H1 (cell line): Measurements from ENCODE around the gene PAF1. TPM values are rescaled to one million over a fixed set of nuclear protein-coding genes. Genes with fewer than 3 reads are reported as not detected.

ENCODE experiments used
- ATF3 ChIP-seq: IDR thresholded peaks from 2 replicates; pipeline ENCODE4 v1.6.1; 2011; ENCODE audit warnings: low read depth, mild to moderate bottlenecking, low read length; ENCODE audit not compliant: insufficient read depth
- CBX8 ChIP-seq: fragments of 300-800, 300-1000 bp; sonication (generic); IDR thresholded peaks from 2 replicates; pipeline ENCODE4 v1.7.1; 2016; ENCODE audit warnings: low read depth, low read length, borderline replicate concordance
- CHD1 ChIP-seq: IDR thresholded peaks from 2 replicates; pipeline ENCODE4 v1.6.1; 2012; ENCODE audit warnings: low read depth, low read length, improper control_type of control experiment
- CHD2 ChIP-seq: IDR thresholded peaks from 2 replicates; pipeline ENCODE4 v1.6.1; 2012; ENCODE audit warnings: low read length, improper control_type of control experiment
- CHD7 ChIP-seq: fragments of 300-600 bp; sonication (generic); IDR thresholded peaks from 2 replicates; pipeline ENCODE4 v1.7.1; 2012; ENCODE audit warnings: low read length, moderate library complexity, mild to moderate bottlenecking, inconsistent platforms; ENCODE audit not compliant: insufficient replicate concordance
- POLR2A ChIP-seq, 2 experiments: IDR thresholded peaks; 1 replicate in 1 of 2; 2 replicates in 1 of 2; pipeline ENCODE4 v1.6.1; 2011; ENCODE audit warnings: low read depth in 2 of 2, low read length in 2 of 2, mild to moderate bottlenecking in 2 of 2; ENCODE audit errors: control extremely low read depth in 1 of 2
- POLR2AphosphoS5 ChIP-seq: IDR thresholded peaks from 2 replicates; pipeline ENCODE4 v1.6.1; 2011; ENCODE audit warnings: low read depth, low read length
- SRF ChIP-seq: IDR thresholded peaks from 2 replicates; pipeline ENCODE4 v1.6.1; 2011; ENCODE audit warnings: mild to moderate bottlenecking, low read depth, low read length, moderate library complexity
- YY1 ChIP-seq: IDR thresholded peaks from 2 replicates; pipeline ENCODE4 v1.6.1; 2011; ENCODE audit warnings: low read depth, mild to moderate bottlenecking, low read length
- polyA plus RNA-seq, 7 experiments: library from polyadenylated mRNA; depleted of rRNA in 3 of 7; stranded (reverse) in 5 of 7; unstranded in 2 of 7; fragments of >200 nt in 5 of 7; fragments of 200-250 nt in 2 of 7; gene quantifications; 1 replicate in 5 of 7; 2 replicates in 1 of 7; 4 replicates in 1 of 7; pipeline versions ENCODE4 v1.2.1 to v1.2.3, GENCODE V29; 2011 to 2013; ENCODE audit warnings: missing spikeins in 2 of 7, mixed read lengths in 2 of 7
- total RNA-seq: library from RNA; stranded (reverse); fragmentation: NEBNext Ultra II Directional; extraction: Animal tissue kit (Norgen Biotek cat#: 25700); gene quantifications from 2 replicates; pipeline ENCODE4 v1.2.1, GENCODE V29; 2021

The PAF1 gene
- total and polyA plus RNA-seq, 2 of the 8 experiments (the other 6 are each of a cell fraction or from before 2014, with no cell fraction given) = 31.4 to 58.6 TPM

- TF ChIP-seq CHD7 (no peak), POLR2A (IDR thresholded peaks at IDR 0.05; ENCODE audit: control extremely low read depth in 1 of 2, low read depth in 2 of 2, low read length in 2 of 2) (peak in 1 of 2 experiments; percentile 94; a peak in 2 of 3 replicates), ATF3 (no peak), SRF (no peak), CHD2 (no peak), CHD1 (no peak), CBX8 (no peak), POLR2AphosphoS5 (peak; percentile 67; the same call in 1 of the 2 replicates), YY1 (no peak)
These were observed 12.7 kb upstream of the PAF1 start (continued) for GRCh38 chr19:39403331-39404312.
